Hematopoietic multipotent progenitor cell treated with erythropoietin and hydrocortisone succinate and interleukin-3 and kit ligand, for 6 days (in vitro differentiated cells): ENCODE measurements around the gene THBS2.
"Not testable (repeated sequence)": the region's sequence is repeated elsewhere in the genome, so short reads cannot be mapped to it uniquely, and the experiment has no call there.

Experiments
- DNase-seq: peaks from one replicate; pipeline ENCODE4 v3.0.0-alpha.2; 2015

THBS2 gene

GRCh38 chr6:169253337-169254238 is at the start of gene THBS2:
Gene THBS2 (minus strand): TSS chr6:169253846. CDS start chr6:169250784, 3,062 bp downstream.
- DNase-seq: no peak

GRCh38 chr6:169302716-169303115 is 49.1 kb upstream of the THBS2 start:
- DNase-seq: no peak

GRCh38 chr6:169302255-169302654 is 48.6 kb upstream of the THBS2 start:
- no peak for DNase-seq

GRCh38 chr6:169300916-169301315 is 47.3 kb upstream of the THBS2 start:
- no peak for DNase-seq

- DNase-seq: not testable (repeated sequence)
Measured at GRCh38 chr6:169298626-169299025, 45.0 kb upstream of the THBS2 start.

- DNase-seq: no peak
Measured at GRCh38 chr6:169296622-169297021, 43.0 kb upstream of the THBS2 start.

GRCh38 chr6:169296170-169296569 is 42.5 kb upstream of the THBS2 start:
- no peak for DNase-seq

- no peak for DNase-seq
Measured at GRCh38 chr6:169293196-169293595, 39.5 kb upstream of the THBS2 start.

- no peak for DNase-seq
Measured at GRCh38 chr6:169292338-169293124, 38.9 kb upstream of the THBS2 start.

- no peak for DNase-seq
Measured at GRCh38 chr6:169291646-169292337, 38.1 kb upstream of the THBS2 start.

- no peak for DNase-seq
Measured at GRCh38 chr6:169291148-169291547, 37.5 kb upstream of the THBS2 start.

- DNase-seq: no peak
Measured at GRCh38 chr6:169289619-169290339, 36.1 kb upstream of the THBS2 start.

- no peak for DNase-seq
Measured at GRCh38 chr6:169289257-169289618, 35.6 kb upstream of the THBS2 start.

- no peak for DNase-seq
Measured at GRCh38 chr6:169288591-169288990, 34.9 kb upstream of the THBS2 start.

GRCh38 chr6:169287675-169288074 is 34.0 kb upstream of the THBS2 start:
- DNase-seq: no peak

- DNase-seq: no peak
Measured at GRCh38 chr6:169286961-169287360, 33.3 kb upstream of the THBS2 start.

- no peak for DNase-seq
Measured at GRCh38 chr6:169285165-169285564, 31.5 kb upstream of the THBS2 start.

- no peak for DNase-seq
Measured at GRCh38 chr6:169283924-169284323, 30.3 kb upstream of the THBS2 start.

- no peak for DNase-seq
Measured at GRCh38 chr6:169282043-169282442, 28.4 kb upstream of the THBS2 start.

GRCh38 chr6:169277619-169278018 is 24.0 kb upstream of the THBS2 start:
- DNase-seq: no peak

- DNase-seq: no peak
Measured at GRCh38 chr6:169274781-169275180, 21.1 kb upstream of the THBS2 start.

GRCh38 chr6:169273511-169273910 is 19.9 kb upstream of the THBS2 start:
- no peak for DNase-seq

- DNase-seq: no peak
Measured at GRCh38 chr6:169271877-169272216, 18.2 kb upstream of the THBS2 start.
